Measurements from ENCODE around the gene LSM2. TPM values are rescaled to one million over a fixed set of nuclear protein-coding genes. Genes with fewer than 3 reads are reported as not detected.

The LSM2 gene
- polyA plus RNA-seq, 3 donors: 26.0 to 41.0 (median 40.0) TPM

DNA sequence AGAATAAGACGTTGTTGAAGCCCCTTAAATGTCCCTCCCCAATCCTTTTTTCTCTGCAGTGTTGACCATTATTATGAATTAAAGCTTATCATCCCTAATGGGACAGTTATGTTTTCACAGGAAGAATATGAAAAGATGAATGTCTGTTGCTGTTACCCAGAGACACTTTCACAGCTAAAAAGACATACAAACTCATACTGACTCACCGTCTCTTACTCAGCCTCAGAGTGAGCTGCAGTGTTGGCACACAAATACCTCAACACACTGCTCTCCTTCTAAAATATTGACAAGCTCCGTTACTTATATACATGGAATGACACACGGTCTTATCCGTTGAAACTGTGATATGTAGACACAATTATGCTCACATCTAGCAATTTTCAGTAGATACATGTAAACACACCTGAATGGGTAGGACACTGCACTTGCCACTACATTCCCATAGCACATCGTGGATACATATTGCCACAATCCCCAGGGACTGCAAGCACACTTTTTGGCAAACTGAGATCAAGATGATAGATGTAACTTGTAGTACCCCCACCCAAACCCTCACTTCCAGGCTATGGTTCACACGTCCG, 53.9 kb downstream of the LSM2 start:
- H3K27ac Mint-ChIP-seq: peak overlapping the region in 1 of 7 donors; percentile 31
- H3K4me3 ChIP-seq (replicated peaks in 1 of 3; ENCODE audit: low read depth in 2 of 3, low read length in 3 of 3): no peak overlapping the region
- WGBS (ENCODE audit: insufficient coverage): 88% methylated on average over 4 of the region's 8 CpGs
- peaks cover 6 to 8% of the 10 kb centered on the region in 2 donors for H3K36me3 Mint-ChIP-seq
- no peak overlapping the region for H3K27ac ChIP-seq (ENCODE audit: low read depth in 1 of 2, low read length in 2 of 2)
- H3K9ac ChIP-seq (ENCODE audit: insufficient read depth, low read length, poor library complexity, severe bottlenecking): no peak overlapping the region
- H3K4me3 Mint-ChIP-seq: no peak overlapping the region
- H4K20me1 ChIP-seq (ENCODE audit: insufficient read depth, low read length): no peaks in the 10 kb centered on the region
- TF ChIP-seq CTCF (IDR thresholded peaks at IDR 0.05): no peak
- no peak for DNase-seq
- no peaks in the 10 kb centered on the region for H3K79me2 ChIP-seq (ENCODE audit: insufficient read depth, low read length)
- H3K9me3 Mint-ChIP-seq: no peaks in the 10 kb centered on the region
- H3K9me3 ChIP-seq (replicated peaks in 1 of 2; ENCODE audit: control insufficient read depth in 1 of 2, insufficient read depth in 1 of 2, low read length in 2 of 2): no peaks in the 10 kb centered on the region
- no peaks in the 10 kb centered on the region for H3K4me1 Mint-ChIP-seq
- no peaks in the 10 kb centered on the region for H3K27me3 ChIP-seq (ENCODE audit: control insufficient read depth in 2 of 2, insufficient read depth in 2 of 2, low read length in 2 of 2)
- H3K4me1 ChIP-seq (ENCODE audit: control insufficient read depth in 1 of 2, insufficient read depth in 2 of 2, low read length in 2 of 2): no peaks in the 10 kb centered on the region
- H3K4me2 ChIP-seq (replicated peaks; ENCODE audit: extremely low read depth, low read length, poor library complexity, severe bottlenecking): no peak overlapping the region
- H3K36me3 ChIP-seq (replicated peaks in 1 of 2; ENCODE audit: control insufficient read depth in 1 of 2, insufficient read depth in 2 of 2, low read length in 2 of 2): peaks cover 2 to 6% of the 10 kb centered on the region in 2 donors
- H3K27me3 Mint-ChIP-seq (ENCODE audit: low read depth in 3 of 3): no peaks in the 10 kb centered on the region
- no peak overlapping the region for H2AFZ ChIP-seq (ENCODE audit: insufficient read depth, low read depth, low read length, poor library complexity, severe bottlenecking)
- intact Hi-C loops (cut with micrococcal nuclease): no loop called here

DNA sequence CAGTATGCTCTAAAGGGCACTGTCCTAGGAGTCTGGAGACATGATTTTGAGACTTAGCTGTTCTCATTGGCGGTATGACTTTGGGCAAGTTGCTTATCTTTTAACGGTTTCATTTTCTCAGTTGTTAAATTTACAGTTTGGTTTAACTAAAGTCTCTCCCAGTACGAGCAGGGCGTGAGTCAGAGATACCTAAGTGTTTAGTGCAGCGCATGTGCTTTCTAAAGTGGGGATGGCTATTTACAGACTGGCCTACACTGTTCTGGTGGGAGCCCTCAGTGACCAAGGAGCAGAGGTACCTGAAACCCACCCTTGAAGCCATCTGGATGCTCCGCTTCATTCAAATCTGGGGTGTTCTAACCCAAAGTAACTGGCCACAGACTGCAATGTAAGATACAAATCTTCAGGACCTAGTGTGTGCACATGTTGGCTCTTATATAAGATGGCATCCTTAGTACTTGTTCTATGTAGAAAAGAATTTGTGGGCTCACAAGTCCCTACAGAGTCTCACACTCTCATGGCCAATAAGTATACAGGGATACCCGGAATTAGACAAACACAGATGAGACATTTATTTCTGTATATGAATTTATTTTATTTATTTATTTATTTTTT, 56.2 kb downstream of the LSM2 start:
- peaks cover 2 to 15% of the 10 kb centered on the region in 2 donors for H3K36me3 ChIP-seq (replicated peaks in 1 of 2; ENCODE audit: control insufficient read depth in 1 of 2, insufficient read depth in 2 of 2, low read length in 2 of 2)
- intact Hi-C loops (cut with micrococcal nuclease): no loop called here
- no peak overlapping the region for H3K4me3 Mint-ChIP-seq

More for the DNA sequence above, 56.2 kb downstream of the LSM2 start:
- DNase-seq: no peak
- H3K27ac Mint-ChIP-seq: peak overlapping the region in 1 of 7 donors; percentile 25
- Histone ChIP-seq H3K9me3 (replicated peaks in 1 of 2; ENCODE audit: control insufficient read depth in 1 of 2, insufficient read depth in 1 of 2, low read length in 2 of 2) (no peaks in the 10 kb centered on the region), H3K27me3 (ENCODE audit: control insufficient read depth in 2 of 2, insufficient read depth in 2 of 2, low read length in 2 of 2) (no peaks in the 10 kb centered on the region), H4K20me1 (ENCODE audit: insufficient read depth, low read length) (no peaks in the 10 kb centered on the region), H3K4me3 (replicated peaks in 1 of 3; ENCODE audit: low read depth in 2 of 3, low read length in 3 of 3) (no peak overlapping the region), H2AFZ (ENCODE audit: insufficient read depth, low read depth, low read length, poor library complexity, severe bottlenecking) (no peak overlapping the region), H3K79me2 (ENCODE audit: insufficient read depth, low read length) (no peaks in the 10 kb centered on the region), H3K4me1 (ENCODE audit: control insufficient read depth in 1 of 2, insufficient read depth in 2 of 2, low read length in 2 of 2) (no peaks in the 10 kb centered on the region), H3K4me2 (replicated peaks; ENCODE audit: extremely low read depth, low read length, poor library complexity, severe bottlenecking) (no peak overlapping the region), H3K27ac (ENCODE audit: low read depth in 1 of 2, low read length in 2 of 2) (no peak overlapping the region), H3K9ac (ENCODE audit: insufficient read depth, low read length, poor library complexity, severe bottlenecking) (no peak overlapping the region)
- peaks cover 12 to 20% of the 10 kb centered on the region in 2 donors for H3K36me3 Mint-ChIP-seq
- no peaks in the 10 kb centered on the region for H3K4me1 Mint-ChIP-seq
- no peak for TF ChIP-seq CTCF (IDR thresholded peaks at IDR 0.05)
- WGBS (ENCODE audit: insufficient coverage): 98% methylated on average over 6 of the region's 7 CpGs
- no peaks in the 10 kb centered on the region for H3K27me3 Mint-ChIP-seq (ENCODE audit: low read depth in 3 of 3)
- H3K9me3 Mint-ChIP-seq: no peaks in the 10 kb centered on the region

Data from CD14-positive monocyte (primary cell).